Neuron (in vitro differentiated cells): ENCODE results near the gene KCTD13.
A peak's percentile ranks its signal among the peaks of the same experiment; 100 is the strongest.
"Not testable (repeated sequence)": the region's sequence is repeated elsewhere in the genome, so short reads cannot be mapped to it uniquely, and the experiment has no call there.

Source experiments
- H2AFZ ChIP-seq: one replicate; pipeline ENCODE4 v1.6.1; 2013; ENCODE audit warnings: low read depth, mild to moderate bottlenecking, inconsistent platforms, low read length, moderate library complexity
- H3K27me3 ChIP-seq: one replicate; pipeline ENCODE4 v1.6.1; 2013; ENCODE audit warnings: low read length; ENCODE audit not compliant: insufficient read depth
- H3K36me3 ChIP-seq: one replicate; pipeline ENCODE4 v1.6.1; 2013; ENCODE audit warnings: low read length; ENCODE audit not compliant: insufficient read depth
- H3K4me1 ChIP-seq: one replicate; pipeline ENCODE4 v1.6.1; 2013; ENCODE audit warnings: low read length; ENCODE audit not compliant: insufficient read depth
- H3K4me3 ChIP-seq: 2 replicates; pipeline ENCODE4 v1.5.1; 2013; ENCODE audit warnings: mild to moderate bottlenecking, low read length, moderate library complexity
- H3K9me3 ChIP-seq: one replicate; pipeline ENCODE4 v1.6.1; 2013; ENCODE audit warnings: low read length

KCTD13 gene

GRCh38 chr16:29961479-29962343, 35.7 kb upstream of the KCTD13 start, which contains the start of gene TMEM219:
TMEM219 (plus strand) TSS chr16:29962079; CDS start chr16:29963144, 1,065 bp downstream.
- Histone ChIP-seq H3K4me3 (peak within 1 kb of the TSS; percentile 62), H3K9me3 (peaks cover 2% of the 10 kb centered on the region), H3K4me1 (peaks cover 6% of the 10 kb centered on the region), H3K36me3 (peaks cover 6% of the 10 kb centered on the region), H3K27me3 (no peaks in the 10 kb centered on the region), H2AFZ (peak within 1 kb of the TSS; percentile 44)

- Histone ChIP-seq H3K9me3 (peaks cover 2% of the 10 kb centered on the region), H3K36me3 (peaks cover 6% of the 10 kb centered on the region), H3K4me3 (peak overlapping the region; percentile 62), H3K4me1 (peaks cover 6% of the 10 kb centered on the region), H3K27me3 (no peaks in the 10 kb centered on the region), H2AFZ (peak overlapping the region; percentile 44)
Measured at GRCh38 chr16:29961127-29961478, 35.1 kb upstream of the KCTD13 start.

- H3K4me3 ChIP-seq, H3K4me1 ChIP-seq, H3K27me3 ChIP-seq, H2AFZ ChIP-seq, H3K36me3 ChIP-seq, H3K9me3 ChIP-seq: not testable (repeated sequence)
Measured at GRCh38 chr16:29959821-29960220, 33.8 kb upstream of the KCTD13 start.

- peaks cover 6% of the 10 kb centered on the region for H3K4me1 ChIP-seq
- no peaks in the 10 kb centered on the region for H3K36me3 ChIP-seq
- H3K9me3 ChIP-seq = peaks cover 2% of the 10 kb centered on the region
- H2AFZ ChIP-seq = no peak overlapping the region
- H3K27me3 ChIP-seq = no peaks in the 10 kb centered on the region
- no peak overlapping the region for H3K4me3 ChIP-seq
Measured at GRCh38 chr16:29959293-29959692, 33.3 kb upstream of the KCTD13 start.

GRCh38 chr16:29958756-29959155, 32.7 kb upstream of the KCTD13 start:
- Histone ChIP-seq H2AFZ (no peak overlapping the region), H3K27me3 (no peaks in the 10 kb centered on the region)

GRCh38 chr16:29951625-29952365, 25.8 kb upstream of the KCTD13 start:
- no peaks in the 10 kb centered on the region for H3K9me3 ChIP-seq

More at GRCh38 chr16:29958756-29959155, 32.7 kb upstream of the KCTD13 start:
- peaks cover 6% of the 10 kb centered on the region for H3K4me1 ChIP-seq
- peaks cover 2% of the 10 kb centered on the region for H3K9me3 ChIP-seq
- no peak overlapping the region for H3K4me3 ChIP-seq
- H3K36me3 ChIP-seq = no peaks in the 10 kb centered on the region

GRCh38 chr16:29950806-29951461, 24.9 kb upstream of the KCTD13 start:
- H3K27me3 ChIP-seq = no peaks in the 10 kb centered on the region
- no peaks in the 10 kb centered on the region for H3K4me1 ChIP-seq
- no peak overlapping the region for H3K4me3 ChIP-seq
- no peaks in the 10 kb centered on the region for H3K9me3 ChIP-seq
- no peaks in the 10 kb centered on the region for H3K36me3 ChIP-seq
- H2AFZ ChIP-seq = no peak overlapping the region

More at GRCh38 chr16:29951625-29952365, 25.8 kb upstream of the KCTD13 start:
- H3K4me3 ChIP-seq = no peak overlapping the region
- no peaks in the 10 kb centered on the region for H3K4me1 ChIP-seq
- no peaks in the 10 kb centered on the region for H3K27me3 ChIP-seq
- no peak overlapping the region for H2AFZ ChIP-seq
- no peaks in the 10 kb centered on the region for H3K36me3 ChIP-seq

GRCh38 chr16:29947897-29948296, 21.9 kb upstream of the KCTD13 start:
- Histone ChIP-seq H2AFZ (no peak overlapping the region), H3K27me3 (no peaks in the 10 kb centered on the region), H3K4me3 (no peak overlapping the region), H3K36me3 (no peaks in the 10 kb centered on the region), H3K9me3 (no peaks in the 10 kb centered on the region), H3K4me1 (no peaks in the 10 kb centered on the region)

- Histone ChIP-seq H2AFZ (no peak overlapping the region), H3K36me3 (no peaks in the 10 kb centered on the region), H3K4me3 (no peak overlapping the region), H3K4me1 (peaks cover 5% of the 10 kb centered on the region), H3K27me3 (no peaks in the 10 kb centered on the region), H3K9me3 (no peaks in the 10 kb centered on the region)
Measured at GRCh38 chr16:29943846-29944799, 18.1 kb upstream of the KCTD13 start.

- H3K4me3 ChIP-seq = no peak overlapping the region
- no peak overlapping the region for H2AFZ ChIP-seq
- H3K4me1 ChIP-seq = peaks cover 5% of the 10 kb centered on the region
- no peaks in the 10 kb centered on the region for H3K27me3 ChIP-seq
- no peaks in the 10 kb centered on the region for H3K9me3 ChIP-seq
- no peaks in the 10 kb centered on the region for H3K36me3 ChIP-seq
Measured at GRCh38 chr16:29940656-29941055, 14.6 kb upstream of the KCTD13 start.

GRCh38 chr16:29931750-29932149, 5.7 kb upstream of the KCTD13 start:
- H3K4me3 ChIP-seq, H3K27me3 ChIP-seq, H3K4me1 ChIP-seq, H2AFZ ChIP-seq, H3K9me3 ChIP-seq, H3K36me3 ChIP-seq: not testable (repeated sequence)
